ENCODE measurements around the gene GDPD1.
"Not testable (repeated sequence)": the region's sequence is repeated elsewhere in the genome, so short reads cannot be mapped to it uniquely, and the experiment has no call there.

The GDPD1 gene

GRCh38 chr17:59244081-59244480 is 23.8 kb downstream of the GDPD1 start:
- DNase-seq (ENCODE audit: low read depth), result no peak

- DNase-seq (ENCODE audit: low read depth), result no peak
Observed at GRCh38 chr17:59254742-59255141, 34.4 kb downstream of the GDPD1 start.

GRCh38 chr17:59257101-59257500 is 36.8 kb downstream of the GDPD1 start:
- DNase-seq (ENCODE audit: low read depth), result no peak

GRCh38 chr17:59260722-59261121 is 40.4 kb downstream of the GDPD1 start:
- no peak for DNase-seq (ENCODE audit: low read depth)

GRCh38 chr17:59266745-59267144 is 46.4 kb downstream of the GDPD1 start:
- no peak for DNase-seq (ENCODE audit: low read depth)

GRCh38 chr17:59267776-59268175 is 47.5 kb downstream of the GDPD1 start:
- DNase-seq (ENCODE audit: low read depth), result no peak

- no peak for DNase-seq (ENCODE audit: low read depth)
Observed at GRCh38 chr17:59275618-59276017, 55.3 kb downstream of the GDPD1 start.

- DNase-seq (ENCODE audit: low read depth), result no peak
Observed at GRCh38 chr17:59277031-59277430, 56.7 kb downstream of the GDPD1 start.

- no peak for DNase-seq (ENCODE audit: low read depth)
Observed at GRCh38 chr17:59278406-59278805, 58.1 kb downstream of the GDPD1 start.

- DNase-seq (ENCODE audit: low read depth), result no peak
Observed at GRCh38 chr17:59284317-59284716, 64.0 kb downstream of the GDPD1 start.

GRCh38 chr17:59287452-59287851 is 67.1 kb downstream of the GDPD1 start:
- no peak for DNase-seq (ENCODE audit: low read depth)

GRCh38 chr17:59287891-59288290 is 67.6 kb downstream of the GDPD1 start:
- no peak for DNase-seq (ENCODE audit: low read depth)

- DNase-seq (ENCODE audit: low read depth), result no peak
Observed at GRCh38 chr17:59289981-59290301, 69.6 kb downstream of the GDPD1 start.

- DNase-seq (ENCODE audit: low read depth), result not testable (repeated sequence)
Observed at GRCh38 chr17:59290302-59290998, 70.1 kb downstream of the GDPD1 start.

- DNase-seq (ENCODE audit: low read depth), result no peak
Observed at GRCh38 chr17:59292174-59292523, 71.8 kb downstream of the GDPD1 start.

- no peak for DNase-seq (ENCODE audit: low read depth)
Observed at GRCh38 chr17:59296190-59296589, 75.9 kb downstream of the GDPD1 start.

- no peak for DNase-seq (ENCODE audit: low read depth)
Observed at GRCh38 chr17:59298521-59298920, 78.2 kb downstream of the GDPD1 start.

- DNase-seq (ENCODE audit: low read depth), result no peak
Observed at GRCh38 chr17:59299400-59300092, 79.2 kb downstream of the GDPD1 start.

- DNase-seq (ENCODE audit: low read depth), result no peak
Observed at GRCh38 chr17:59300941-59301340, 80.6 kb downstream of the GDPD1 start.

- no peak for DNase-seq (ENCODE audit: low read depth)
Observed at GRCh38 chr17:59304811-59305210, 84.5 kb downstream of the GDPD1 start.

- no peak for DNase-seq (ENCODE audit: low read depth)
Observed at GRCh38 chr17:59310263-59310920, 90.1 kb downstream of the GDPD1 start.

- DNase-seq (ENCODE audit: low read depth), result no peak
Observed at GRCh38 chr17:59311051-59311468, 90.7 kb downstream of the GDPD1 start.

GRCh38 chr17:59311521-59311920 is 91.2 kb downstream of the GDPD1 start:
- not testable (repeated sequence) for DNase-seq (ENCODE audit: low read depth)

Measured in activated T-helper 9 cell treated with anti-CD3 and anti-CD28 coated beads, Interleukin-2, amount 50 U/mL, for 16 hours (primary cell).